ENCODE results near the gene KCTD5. TPM values are rescaled to one million over a fixed set of nuclear protein-coding genes. Genes with fewer than 3 reads are reported as not detected.

Gene KCTD5
- total and polyA plus RNA-seq, 2 experiments from 2014 or later = 19.7 to 31.8 TPM

DNA sequence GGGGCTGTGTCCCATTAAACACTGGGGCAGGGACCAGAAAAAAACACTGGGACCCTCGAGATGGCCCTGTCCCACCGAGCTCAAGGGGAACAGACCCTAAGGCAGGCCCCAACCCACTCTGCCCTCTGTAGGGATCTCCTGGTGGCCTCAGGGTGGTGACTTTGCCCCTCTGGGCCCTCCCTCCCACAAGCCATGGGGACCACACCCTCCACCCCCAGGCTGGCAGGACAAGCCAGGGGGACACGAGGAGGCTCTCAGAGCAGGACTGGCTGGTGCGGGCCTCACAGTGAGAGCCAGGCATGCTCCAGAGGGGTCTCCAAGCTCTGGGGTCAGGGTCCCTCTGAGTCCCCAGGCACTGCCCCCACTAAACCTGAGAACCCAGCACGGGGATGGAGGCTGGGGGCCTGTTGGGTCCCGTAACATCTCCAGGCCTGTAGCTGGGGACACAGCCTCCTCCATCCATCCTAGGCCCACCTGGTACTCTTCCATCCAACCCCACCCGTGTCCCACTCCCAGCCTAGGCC lies 55.6 kb downstream of the KCTD5 start:
- H2AFZ ChIP-seq = no peak overlapping the region
- no peaks in the 10 kb centered on the region for H3K36me3 ChIP-seq (ENCODE audit: insufficient read depth)
- no peaks in the 10 kb centered on the region for H3K9me3 Mint-ChIP-seq
- no peaks in the 10 kb centered on the region for H3K79me2 ChIP-seq (replicated peaks; ENCODE audit: insufficient read depth)
- H3K9me2 ChIP-seq (ENCODE audit: insufficient read depth) = no peaks in the 10 kb centered on the region
- no peak overlapping the region for H3K4me3 Mint-ChIP-seq
- no peak for ATAC-seq
- no peak overlapping the region for H3K27ac Mint-ChIP-seq
- H3K27me3 ChIP-seq (ENCODE audit: insufficient read depth) = no peaks in the 10 kb centered on the region
- H3K4me3 ChIP-seq = no peak overlapping the region
- DNase-seq (ENCODE audit: low spot score) = no peak
- no peak overlapping the region for H3K27ac ChIP-seq (ENCODE audit: low read depth)
- H3K4me2 ChIP-seq = no peak overlapping the region
- H3K4me1 Mint-ChIP-seq = peaks cover 3% of the 10 kb centered on the region; the same call in 1 of the 3 replicates
- H3K4me1 ChIP-seq (ENCODE audit: insufficient read depth) = no peaks in the 10 kb centered on the region
- TF ChIP-seq EZH2 (IDR thresholded peaks at IDR 0.05; ENCODE audit: low read depth, unreplicated experiment) (no peak), NANOG (IDR thresholded peaks at IDR 0.05; ENCODE audit: borderline replicate concordance) (no peak), ZNF462 (CRISPR knock-in tag; IDR thresholded peaks at IDR 0.05) (no peak), ZNF331 (CRISPR knock-in tag; IDR thresholded peaks at IDR 0.05; ENCODE audit: low read depth) (no peak), ZNF114 (CRISPR knock-in tag; IDR thresholded peaks at IDR 0.05) (no peak), STAT1 (IDR thresholded peaks at IDR 0.05; ENCODE audit: unreplicated experiment) (no peak), POLR2AphosphoS5 (IDR thresholded peaks at IDR 0.05; ENCODE audit: low read depth) (no peak), EZH2phosphoT487 (IDR thresholded peaks at IDR 0.05; ENCODE audit: unreplicated experiment) (no peak), CREB1 (CRISPR knock-in tag; IDR thresholded peaks at IDR 0.05; ENCODE audit: low read depth) (no peak), JUNB (IDR thresholded peaks at IDR 0.05; ENCODE audit: unreplicated experiment) (no peak)
- TF ChIP-seq, protein P1, sequence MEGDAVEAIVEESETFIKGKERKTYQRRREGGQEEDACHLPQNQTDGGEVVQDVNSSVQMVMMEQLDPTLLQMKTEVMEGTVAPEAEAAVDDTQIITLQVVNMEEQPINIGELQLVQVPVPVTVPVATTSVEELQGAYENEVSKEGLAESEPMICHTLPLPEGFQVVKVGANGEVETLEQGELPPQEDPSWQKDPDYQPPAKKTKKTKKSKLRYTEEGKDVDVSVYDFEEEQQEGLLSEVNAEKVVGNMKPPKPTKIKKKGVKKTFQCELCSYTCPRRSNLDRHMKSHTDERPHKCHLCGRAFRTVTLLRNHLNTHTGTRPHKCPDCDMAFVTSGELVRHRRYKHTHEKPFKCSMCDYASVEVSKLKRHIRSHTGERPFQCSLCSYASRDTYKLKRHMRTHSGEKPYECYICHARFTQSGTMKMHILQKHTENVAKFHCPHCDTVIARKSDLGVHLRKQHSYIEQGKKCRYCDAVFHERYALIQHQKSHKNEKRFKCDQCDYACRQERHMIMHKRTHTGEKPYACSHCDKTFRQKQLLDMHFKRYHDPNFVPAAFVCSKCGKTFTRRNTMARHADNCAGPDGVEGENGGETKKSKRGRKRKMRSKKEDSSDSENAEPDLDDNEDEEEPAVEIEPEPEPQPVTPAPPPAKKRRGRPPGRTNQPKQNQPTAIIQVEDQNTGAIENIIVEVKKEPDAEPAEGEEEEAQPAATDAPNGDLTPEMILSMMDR (conservative IDR thresholded peaks at IDR 0.05; ENCODE audit: low read depth in 2 of 2) = no peak
- TF ChIP-seq, protein P2, sequence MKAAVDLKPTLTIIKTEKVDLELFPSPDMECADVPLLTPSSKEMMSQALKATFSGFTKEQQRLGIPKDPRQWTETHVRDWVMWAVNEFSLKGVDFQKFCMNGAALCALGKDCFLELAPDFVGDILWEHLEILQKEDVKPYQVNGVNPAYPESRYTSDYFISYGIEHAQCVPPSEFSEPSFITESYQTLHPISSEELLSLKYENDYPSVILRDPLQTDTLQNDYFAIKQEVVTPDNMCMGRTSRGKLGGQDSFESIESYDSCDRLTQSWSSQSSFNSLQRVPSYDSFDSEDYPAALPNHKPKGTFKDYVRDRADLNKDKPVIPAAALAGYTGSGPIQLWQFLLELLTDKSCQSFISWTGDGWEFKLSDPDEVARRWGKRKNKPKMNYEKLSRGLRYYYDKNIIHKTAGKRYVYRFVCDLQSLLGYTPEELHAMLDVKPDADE (IDR thresholded peaks at IDR 0.05) = no peak
- TF ChIP-seq, protein P3, sequence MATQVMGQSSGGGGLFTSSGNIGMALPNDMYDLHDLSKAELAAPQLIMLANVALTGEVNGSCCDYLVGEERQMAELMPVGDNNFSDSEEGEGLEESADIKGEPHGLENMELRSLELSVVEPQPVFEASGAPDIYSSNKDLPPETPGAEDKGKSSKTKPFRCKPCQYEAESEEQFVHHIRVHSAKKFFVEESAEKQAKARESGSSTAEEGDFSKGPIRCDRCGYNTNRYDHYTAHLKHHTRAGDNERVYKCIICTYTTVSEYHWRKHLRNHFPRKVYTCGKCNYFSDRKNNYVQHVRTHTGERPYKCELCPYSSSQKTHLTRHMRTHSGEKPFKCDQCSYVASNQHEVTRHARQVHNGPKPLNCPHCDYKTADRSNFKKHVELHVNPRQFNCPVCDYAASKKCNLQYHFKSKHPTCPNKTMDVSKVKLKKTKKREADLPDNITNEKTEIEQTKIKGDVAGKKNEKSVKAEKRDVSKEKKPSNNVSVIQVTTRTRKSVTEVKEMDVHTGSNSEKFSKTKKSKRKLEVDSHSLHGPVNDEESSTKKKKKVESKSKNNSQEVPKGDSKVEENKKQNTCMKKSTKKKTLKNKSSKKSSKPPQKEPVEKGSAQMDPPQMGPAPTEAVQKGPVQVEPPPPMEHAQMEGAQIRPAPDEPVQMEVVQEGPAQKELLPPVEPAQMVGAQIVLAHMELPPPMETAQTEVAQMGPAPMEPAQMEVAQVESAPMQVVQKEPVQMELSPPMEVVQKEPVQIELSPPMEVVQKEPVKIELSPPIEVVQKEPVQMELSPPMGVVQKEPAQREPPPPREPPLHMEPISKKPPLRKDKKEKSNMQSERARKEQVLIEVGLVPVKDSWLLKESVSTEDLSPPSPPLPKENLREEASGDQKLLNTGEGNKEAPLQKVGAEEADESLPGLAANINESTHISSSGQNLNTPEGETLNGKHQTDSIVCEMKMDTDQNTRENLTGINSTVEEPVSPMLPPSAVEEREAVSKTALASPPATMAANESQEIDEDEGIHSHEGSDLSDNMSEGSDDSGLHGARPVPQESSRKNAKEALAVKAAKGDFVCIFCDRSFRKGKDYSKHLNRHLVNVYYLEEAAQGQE (IDR thresholded peaks at IDR 0.05; ENCODE audit: unreplicated experiment) = no peak
- no peaks in the 10 kb centered on the region for H4K20me1 ChIP-seq (replicated peaks; ENCODE audit: insufficient read depth)
- H3K27me3 Mint-ChIP-seq (ENCODE audit: insufficient read depth, low read depth, poor library complexity) = peaks cover 8% of the 10 kb centered on the region
- no peaks in the 10 kb centered on the region; the same call in 2 of the 3 replicates for H3K36me3 Mint-ChIP-seq (ENCODE audit: low read depth)
- no peaks in the 10 kb centered on the region for H3F3A ChIP-seq (replicated peaks; ENCODE audit: low read depth)

All from GM23338 (cell line).